Posterior cingulate gyrus (tissue), 11 donors: ENCODE measurements around the gene KAT2B.

Experiments
- DNase-seq, 10 donors: peaks; one replicate each; pipeline versions ENCODE4 v3.0.0 to v3.0.0-alpha.2; 2020 to 2021; ENCODE audit warnings: mixed read lengths in 3 of 10
- intact Hi-C: fragments of 100-400 bp; cut with DNase I; formaldehyde crosslinking; loops from one replicate; pipeline ENCODE4 v1.15.1; 2023

The KAT2B gene

GRCh38 chr3:20130106-20130505, 89.9 kb downstream of the KAT2B start:
- no peak for DNase-seq
- intact Hi-C loops = no loop called here

GRCh38 chr3:20136231-20136630, 96.0 kb downstream of the KAT2B start:
- no peak for DNase-seq
- intact Hi-C loops = no loop called here

- DNase-seq = no peak
- intact Hi-C loops = no loop called here
These were observed 97.4 kb downstream of the KAT2B start for GRCh38 chr3:20137647-20138046.

GRCh38 chr3:20140881-20141280, 100.6 kb downstream of the KAT2B start:
- intact Hi-C loops = loop anchor here (5.0 kb wide), 1 partner anchor 99 kb away; the partner anchor contains the start of gene KAT2B
- DNase-seq = no peak

GRCh38 chr3:20141316-20141715, 101.1 kb downstream of the KAT2B start:
- no peak for DNase-seq
- intact Hi-C loops = loop anchor here (5.0 kb wide), 1 partner anchor 99 kb away; the partner anchor contains the start of gene KAT2B

GRCh38 chr3:20141851-20142250, 101.6 kb downstream of the KAT2B start:
- intact Hi-C loops = loop anchor here (5.0 kb wide), 1 partner anchor 100 kb away; the partner anchor contains the start of gene KAT2B
- peak; percentile 40 to 89 (median 57) for DNase-seq

GRCh38 chr3:20142517-20142916, 102.3 kb downstream of the KAT2B start:
- intact Hi-C loops = loop anchor here (5.0 kb wide), 1 partner anchor 100 kb away; the partner anchor contains the start of gene KAT2B
- DNase-seq = no peak

GRCh38 chr3:20143519-20143918, 103.3 kb downstream of the KAT2B start:
- intact Hi-C loops = loop anchor here (5.0 kb wide), 1 partner anchor 101 kb away; the partner anchor contains the start of gene KAT2B
- no peak for DNase-seq

GRCh38 chr3:20145874-20146273, 105.6 kb downstream of the KAT2B start:
- intact Hi-C loops = no loop called here
- DNase-seq = no peak

- intact Hi-C loops = no loop called here
- DNase-seq = no peak
These were observed 106.1 kb downstream of the KAT2B start for GRCh38 chr3:20146301-20146700.

GRCh38 chr3:20147361-20147760, 107.1 kb downstream of the KAT2B start:
- intact Hi-C loops = no loop called here

GRCh38 chr3:20148466-20148865, 108.2 kb downstream of the KAT2B start:
- DNase-seq = no peak
- intact Hi-C loops = no loop called here

More at GRCh38 chr3:20147361-20147760, 107.1 kb downstream of the KAT2B start:
- no peak for DNase-seq

GRCh38 chr3:20154078-20154477, 113.8 kb downstream of the KAT2B start:
- intact Hi-C loops = no loop called here
- DNase-seq = no peak

- no peak for DNase-seq
- intact Hi-C loops = no loop called here
These were observed 114.7 kb downstream of the KAT2B start for GRCh38 chr3:20154928-20155327.

- no peak for DNase-seq
- intact Hi-C loops = no loop called here
These were observed 120.0 kb downstream of the KAT2B start for GRCh38 chr3:20160230-20160629.

GRCh38 chr3:20161714-20162113, 121.5 kb downstream of the KAT2B start:
- DNase-seq = no peak
- intact Hi-C loops = no loop called here

GRCh38 chr3:20173844-20174410, 133.7 kb downstream of the KAT2B start:
- intact Hi-C loops = no loop called here

GRCh38 chr3:20181276-20181675, 141.0 kb downstream of the KAT2B start:
- DNase-seq = no peak
- intact Hi-C loops = no loop called here

More at GRCh38 chr3:20173844-20174410, 133.7 kb downstream of the KAT2B start:
- no peak for DNase-seq

- intact Hi-C loops = no loop called here
- DNase-seq = no peak
These were observed 142.0 kb downstream of the KAT2B start for GRCh38 chr3:20182206-20182605.

GRCh38 chr3:20185331-20185678, 145.1 kb downstream of the KAT2B start:
- DNase-seq = no peak
- intact Hi-C loops = loop anchor here (5.0 kb wide), 2 partner anchors 148 to 238 kb away; partner anchors contain the start of gene RAB5A

- DNase-seq = peak; percentile 98 to 100 (median 99)
- intact Hi-C loops = loop anchor here (5.0 kb wide), 2 partner anchors 149 to 239 kb away; partner anchors contain the start of gene RAB5A
These were observed 145.7 kb downstream of the KAT2B start, which contains the start of gene SGO1 for GRCh38 chr3:20185679-20186599. Gene SGO1, minus strand, starts transcription at chr3:20186206. Its CDS starts 2,179 bp downstream, at chr3:20184027.
